IPS DF 19.7 (cell line): Measurements from ENCODE around the gene ZNF581.

ENCODE experiments used
- DNase-seq: peaks from one replicate; pipeline ENCODE4 v3.0.0-alpha.2; 2013; ENCODE audit warnings: low read depth, low spot score

The ZNF581 gene

GRCh38 chr19:55666343-55667005 is 23.0 kb downstream of the ZNF581 start:
- no peak for DNase-seq

GRCh38 chr19:55667006-55667381 is 23.5 kb downstream of the ZNF581 start:
- DNase-seq: no peak

DNA sequence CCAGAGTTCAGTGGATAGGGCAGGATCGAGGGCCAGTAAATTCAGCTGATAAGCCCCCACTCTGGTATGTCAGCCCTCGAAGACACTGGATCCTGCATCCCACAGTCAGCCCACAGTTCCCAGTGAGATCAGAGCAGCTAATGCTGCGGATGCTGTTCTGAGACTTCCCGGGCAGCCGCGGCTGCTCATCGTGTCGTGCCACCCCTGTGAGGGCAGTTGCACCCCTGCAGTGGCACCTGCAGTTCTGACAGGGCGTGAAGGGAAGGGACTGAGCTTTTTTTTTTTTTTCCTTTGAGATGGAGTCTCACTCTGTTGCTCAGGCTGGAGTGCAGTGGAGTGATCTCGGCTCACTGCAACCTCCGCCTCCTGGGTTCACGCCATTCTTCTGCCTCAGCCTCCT is 24.1 kb downstream of the ZNF581 start:
- no peak for DNase-seq

DNA sequence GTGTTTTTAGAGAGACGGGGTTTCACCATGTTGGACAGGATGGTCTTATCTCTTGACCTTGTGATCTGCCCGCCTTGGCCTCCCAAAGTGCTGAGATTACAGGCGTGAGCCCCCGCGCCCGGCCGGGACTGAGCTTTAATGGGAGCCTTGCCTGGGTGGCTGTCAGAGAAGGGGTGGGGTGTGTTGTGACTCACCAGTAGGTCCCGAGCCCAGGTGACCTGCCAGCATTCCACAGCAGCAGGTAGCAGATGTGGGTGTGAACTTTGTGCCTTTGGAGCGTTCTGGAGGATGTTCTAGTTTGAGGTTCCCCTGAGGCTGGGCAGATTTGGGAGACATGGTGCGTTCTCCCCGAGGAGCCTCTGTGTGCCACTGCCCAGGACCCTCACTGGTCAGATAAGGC is 24.5 kb downstream of the ZNF581 start:
- no peak for DNase-seq

- DNase-seq: no peak
Measured at GRCh38 chr19:55668603-55669348, 25.3 kb downstream of the ZNF581 start.

- DNase-seq: no peak
Measured at GRCh38 chr19:55669418-55670279, 26.2 kb downstream of the ZNF581 start.

- DNase-seq: no peak
Measured at GRCh38 chr19:55670280-55671053, 27.0 kb downstream of the ZNF581 start.

GRCh38 chr19:55671054-55671378 is 27.6 kb downstream of the ZNF581 start:
- no peak for DNase-seq

DNA sequence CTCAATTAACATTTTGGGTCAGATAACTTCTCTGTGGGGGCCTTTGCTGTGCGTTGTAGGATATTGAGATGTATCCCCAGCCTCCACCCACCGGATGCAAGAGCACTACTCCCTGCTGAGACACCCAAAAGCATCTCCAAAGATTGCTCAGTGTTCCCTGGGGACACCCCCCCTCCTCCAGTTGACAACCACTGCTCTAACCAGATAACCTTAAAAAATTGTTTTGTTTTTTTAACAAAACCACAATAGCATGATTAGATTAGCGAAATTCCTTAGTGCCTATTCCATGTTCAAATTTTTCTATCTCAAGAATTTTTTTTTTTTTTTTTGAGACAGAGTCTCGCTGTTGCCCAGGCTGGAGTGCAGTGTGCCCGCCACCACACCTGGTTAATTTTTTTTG is 29.0 kb downstream of the ZNF581 start:
- DNase-seq: no peak

DNA sequence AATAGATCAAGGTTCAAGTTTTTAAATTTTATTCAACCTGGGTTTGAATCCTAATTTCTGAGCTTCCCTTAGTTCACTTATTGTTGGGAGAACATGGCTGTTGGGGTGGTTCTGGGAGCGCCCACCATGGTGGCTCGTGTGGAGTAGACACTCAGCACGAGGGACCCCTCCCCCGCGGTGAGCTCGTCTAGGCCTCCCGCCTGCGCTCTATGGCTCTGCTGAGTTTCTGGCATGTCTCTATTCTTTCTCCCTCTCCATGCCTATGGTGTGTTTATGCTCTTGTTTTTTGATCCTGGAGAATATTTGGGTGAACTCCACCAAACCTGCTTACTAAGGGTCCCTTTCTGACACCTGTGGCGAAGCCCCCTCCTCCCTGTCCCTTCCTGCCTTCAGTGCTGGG is 30.0 kb downstream of the ZNF581 start:
- no peak for DNase-seq

GRCh38 chr19:55673889-55674288 is 30.4 kb downstream of the ZNF581 start:
- DNase-seq: no peak

- DNase-seq: no peak
Measured at GRCh38 chr19:55674459-55674840, 31.0 kb downstream of the ZNF581 start.

DNA sequence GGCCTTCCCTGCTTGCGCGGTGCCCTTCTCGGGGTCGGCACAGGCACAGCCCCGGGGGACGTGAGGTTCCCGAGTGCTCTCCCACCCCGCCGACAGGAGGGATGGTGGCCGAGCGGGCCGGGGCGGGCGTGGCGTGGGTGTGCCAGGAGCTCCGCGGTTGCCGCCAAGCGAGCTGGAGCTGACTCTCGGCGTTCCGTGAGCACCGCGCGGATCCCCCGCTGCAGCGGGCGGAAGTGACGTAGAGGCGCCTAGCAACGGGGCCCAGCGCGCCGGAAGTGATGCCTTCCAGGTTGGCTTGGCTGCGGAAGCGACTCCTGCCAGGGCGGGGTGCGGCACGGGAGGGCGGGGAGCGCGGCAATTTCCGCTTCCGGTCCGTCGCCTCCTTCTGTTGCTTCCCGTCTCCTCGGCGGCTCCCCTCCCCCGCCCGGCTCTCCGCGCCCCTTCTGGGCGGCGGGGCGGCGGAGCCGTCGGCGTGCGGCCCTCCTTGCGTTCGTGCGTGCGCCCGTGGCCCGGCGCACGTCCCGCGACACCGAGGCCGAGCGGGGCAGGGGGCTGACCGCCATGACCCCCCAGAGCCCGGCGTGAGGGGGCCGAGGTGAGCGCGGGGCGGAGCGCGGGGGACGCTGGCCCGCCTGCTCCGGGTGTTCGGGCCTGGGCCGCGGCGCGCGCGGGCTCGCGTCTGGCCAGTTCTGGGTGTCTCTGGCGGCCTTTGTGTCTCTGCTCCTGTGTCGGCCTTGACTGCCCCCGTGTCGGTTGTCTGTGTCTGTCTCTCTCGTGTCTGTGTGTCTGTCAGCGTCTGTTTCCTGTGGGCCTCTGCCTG is 31.6 kb downstream of the ZNF581 start, which contains the start of gene EPN1:
EPN1 (plus strand) TSS at position 386 of the 820 bp plus-strand sequence. CDS start 3,402 bp downstream, outside the sequence.
- peak; percentile 82 for DNase-seq

DNA sequence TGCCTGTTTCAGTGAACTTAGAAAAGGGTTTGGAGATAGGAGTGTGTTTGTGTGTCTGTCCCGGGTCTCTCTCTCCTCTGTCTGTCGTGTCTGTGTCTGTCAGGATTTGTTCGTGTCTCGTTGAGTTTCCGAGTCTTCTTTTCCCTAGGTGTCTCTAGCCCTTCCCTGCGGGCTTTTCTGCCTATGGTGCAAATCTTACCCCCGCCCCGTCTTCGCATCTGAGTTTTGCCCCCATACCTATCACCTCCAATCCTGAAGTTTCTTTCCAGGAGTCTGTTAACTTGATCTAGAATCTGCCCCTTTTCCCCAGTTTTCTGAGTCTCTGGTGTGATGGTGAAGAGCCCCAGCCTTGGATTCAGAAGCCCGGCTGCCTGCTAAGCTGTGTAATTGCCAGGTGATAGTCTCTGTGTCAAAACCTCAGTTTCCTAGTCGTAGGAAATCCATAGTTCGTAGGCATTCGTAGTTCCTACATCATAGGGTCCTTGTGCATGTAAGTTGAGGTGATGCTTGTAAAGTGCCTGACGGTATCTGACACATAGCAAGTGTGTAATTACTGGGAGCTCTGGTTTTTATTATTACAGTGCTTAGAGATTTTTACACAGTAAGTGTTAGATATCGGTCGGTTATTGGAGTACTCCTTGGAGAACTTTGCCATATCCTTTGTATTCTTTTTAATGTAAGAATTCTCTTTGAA is 32.4 kb downstream of the ZNF581 start:
- DNase-seq: no peak

- DNase-seq: no peak
Measured at GRCh38 chr19:55676383-55676782, 32.9 kb downstream of the ZNF581 start.

- DNase-seq: no peak
Measured at GRCh38 chr19:55676889-55677505, 33.5 kb downstream of the ZNF581 start.

DNA sequence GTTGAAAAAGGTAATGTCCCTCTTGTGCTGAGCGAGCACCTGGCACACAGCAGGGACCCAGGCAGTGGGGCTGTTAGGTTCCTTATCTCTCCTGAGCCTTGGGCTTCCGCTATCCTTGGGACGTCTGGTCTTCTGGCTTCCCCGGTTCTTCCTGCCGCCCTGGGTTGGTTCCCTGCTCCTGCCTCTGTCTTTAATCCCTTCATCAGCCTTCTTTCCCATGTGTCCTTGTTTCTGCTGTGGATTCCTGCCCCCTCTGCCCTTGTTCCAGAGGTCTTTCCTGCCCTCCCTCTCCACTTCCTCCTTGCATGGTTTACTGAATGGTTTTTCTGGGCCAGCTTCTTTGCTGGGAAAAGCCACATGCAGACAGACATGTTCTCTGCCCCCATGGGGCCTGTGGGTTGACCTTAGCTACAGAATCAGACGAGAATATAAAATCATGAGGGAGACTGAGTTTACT is 34.2 kb downstream of the ZNF581 start:
- no peak for DNase-seq

GRCh38 chr19:55678121-55678671 is 34.7 kb downstream of the ZNF581 start:
- no peak for DNase-seq
